ENCODE data around the gene USF3.
"Not testable (repeated sequence)": the region's sequence is repeated elsewhere in the genome, so short reads cannot be mapped to it uniquely, and the experiment has no call there.

DNA sequence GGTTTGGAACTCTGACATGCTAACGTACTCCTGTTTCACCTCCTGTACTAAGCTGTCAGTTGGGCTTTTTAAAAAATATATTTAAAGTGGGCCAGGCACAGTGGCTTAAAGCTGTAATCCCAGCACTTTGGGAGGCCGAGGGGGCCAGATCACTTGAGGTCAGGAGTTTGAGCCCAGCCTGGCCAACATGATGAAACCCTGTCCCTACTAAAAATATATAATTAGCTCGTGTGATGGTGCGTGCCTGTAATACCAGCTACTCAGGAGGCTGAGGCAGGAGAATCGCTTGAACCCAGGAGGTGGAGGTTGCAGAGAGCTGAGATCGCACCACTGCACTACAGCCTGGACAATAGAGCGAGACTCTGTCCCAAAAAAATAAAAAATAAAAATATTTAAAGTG, 60.4 kb downstream of the USF3 start:
- TF ChIP-seq, protein P1, sequence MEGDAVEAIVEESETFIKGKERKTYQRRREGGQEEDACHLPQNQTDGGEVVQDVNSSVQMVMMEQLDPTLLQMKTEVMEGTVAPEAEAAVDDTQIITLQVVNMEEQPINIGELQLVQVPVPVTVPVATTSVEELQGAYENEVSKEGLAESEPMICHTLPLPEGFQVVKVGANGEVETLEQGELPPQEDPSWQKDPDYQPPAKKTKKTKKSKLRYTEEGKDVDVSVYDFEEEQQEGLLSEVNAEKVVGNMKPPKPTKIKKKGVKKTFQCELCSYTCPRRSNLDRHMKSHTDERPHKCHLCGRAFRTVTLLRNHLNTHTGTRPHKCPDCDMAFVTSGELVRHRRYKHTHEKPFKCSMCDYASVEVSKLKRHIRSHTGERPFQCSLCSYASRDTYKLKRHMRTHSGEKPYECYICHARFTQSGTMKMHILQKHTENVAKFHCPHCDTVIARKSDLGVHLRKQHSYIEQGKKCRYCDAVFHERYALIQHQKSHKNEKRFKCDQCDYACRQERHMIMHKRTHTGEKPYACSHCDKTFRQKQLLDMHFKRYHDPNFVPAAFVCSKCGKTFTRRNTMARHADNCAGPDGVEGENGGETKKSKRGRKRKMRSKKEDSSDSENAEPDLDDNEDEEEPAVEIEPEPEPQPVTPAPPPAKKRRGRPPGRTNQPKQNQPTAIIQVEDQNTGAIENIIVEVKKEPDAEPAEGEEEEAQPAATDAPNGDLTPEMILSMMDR (IDR thresholded peaks at IDR 0.05; ENCODE audit: control extremely low read depth in 1 of 3, insufficient read depth in 1 of 3, low read depth in 1 of 3, low read length in 3 of 3): not testable (repeated sequence)
- TF ChIP-seq RFX5 (IDR thresholded peaks at IDR 0.05; ENCODE audit: borderline replicate concordance, low read depth, low read length); POLR2AphosphoS5 (IDR thresholded peaks at IDR 0.05; ENCODE audit: low read depth, low read length); ASH2L (IDR thresholded peaks at IDR 0.05; ENCODE audit: low read length); SUZ12 (IDR thresholded peaks at IDR 0.05; ENCODE audit: low read length); YY1 (IDR thresholded peaks at IDR 0.05; ENCODE audit: low read depth, low read length); EP300 (IDR thresholded peaks at IDR 0.05; ENCODE audit: borderline replicate concordance in 1 of 2, low read depth in 2 of 2, low read length in 2 of 2); GABPA (IDR thresholded peaks at IDR 0.05; ENCODE audit: borderline replicate concordance, insufficient read depth, low read length); GTF2F1 (IDR thresholded peaks at IDR 0.05; ENCODE audit: borderline replicate concordance, low read depth, low read length); POLR2A (IDR thresholded peaks at IDR 0.05; ENCODE audit: control extremely low read depth in 1 of 2, low read depth in 2 of 2, low read length in 2 of 2); BCL11A (IDR thresholded peaks at IDR 0.05; ENCODE audit: low read depth in 2 of 2, low read length in 2 of 2): not testable (repeated sequence)
- TF ChIP-seq, protein P2, sequence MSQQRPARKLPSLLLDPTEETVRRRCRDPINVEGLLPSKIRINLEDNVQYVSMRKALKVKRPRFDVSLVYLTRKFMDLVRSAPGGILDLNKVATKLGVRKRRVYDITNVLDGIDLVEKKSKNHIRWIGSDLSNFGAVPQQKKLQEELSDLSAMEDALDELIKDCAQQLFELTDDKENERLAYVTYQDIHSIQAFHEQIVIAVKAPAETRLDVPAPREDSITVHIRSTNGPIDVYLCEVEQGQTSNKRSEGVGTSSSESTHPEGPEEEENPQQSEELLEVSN (IDR thresholded peaks at IDR 0.05): not testable (repeated sequence)
- TF ChIP-seq, protein P3, sequence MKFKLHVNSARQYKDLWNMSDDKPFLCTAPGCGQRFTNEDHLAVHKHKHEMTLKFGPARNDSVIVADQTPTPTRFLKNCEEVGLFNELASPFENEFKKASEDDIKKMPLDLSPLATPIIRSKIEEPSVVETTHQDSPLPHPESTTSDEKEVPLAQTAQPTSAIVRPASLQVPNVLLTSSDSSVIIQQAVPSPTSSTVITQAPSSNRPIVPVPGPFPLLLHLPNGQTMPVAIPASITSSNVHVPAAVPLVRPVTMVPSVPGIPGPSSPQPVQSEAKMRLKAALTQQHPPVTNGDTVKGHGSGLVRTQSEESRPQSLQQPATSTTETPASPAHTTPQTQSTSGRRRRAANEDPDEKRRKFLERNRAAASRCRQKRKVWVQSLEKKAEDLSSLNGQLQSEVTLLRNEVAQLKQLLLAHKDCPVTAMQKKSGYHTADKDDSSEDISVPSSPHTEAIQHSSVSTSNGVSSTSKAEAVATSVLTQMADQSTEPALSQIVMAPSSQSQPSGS (IDR thresholded peaks at IDR 0.05; ENCODE audit: low read length): not testable (repeated sequence)

Measured in H1 (cell line).